ENCODE data around the gene TAF1B.

The TAF1B gene

DNA sequence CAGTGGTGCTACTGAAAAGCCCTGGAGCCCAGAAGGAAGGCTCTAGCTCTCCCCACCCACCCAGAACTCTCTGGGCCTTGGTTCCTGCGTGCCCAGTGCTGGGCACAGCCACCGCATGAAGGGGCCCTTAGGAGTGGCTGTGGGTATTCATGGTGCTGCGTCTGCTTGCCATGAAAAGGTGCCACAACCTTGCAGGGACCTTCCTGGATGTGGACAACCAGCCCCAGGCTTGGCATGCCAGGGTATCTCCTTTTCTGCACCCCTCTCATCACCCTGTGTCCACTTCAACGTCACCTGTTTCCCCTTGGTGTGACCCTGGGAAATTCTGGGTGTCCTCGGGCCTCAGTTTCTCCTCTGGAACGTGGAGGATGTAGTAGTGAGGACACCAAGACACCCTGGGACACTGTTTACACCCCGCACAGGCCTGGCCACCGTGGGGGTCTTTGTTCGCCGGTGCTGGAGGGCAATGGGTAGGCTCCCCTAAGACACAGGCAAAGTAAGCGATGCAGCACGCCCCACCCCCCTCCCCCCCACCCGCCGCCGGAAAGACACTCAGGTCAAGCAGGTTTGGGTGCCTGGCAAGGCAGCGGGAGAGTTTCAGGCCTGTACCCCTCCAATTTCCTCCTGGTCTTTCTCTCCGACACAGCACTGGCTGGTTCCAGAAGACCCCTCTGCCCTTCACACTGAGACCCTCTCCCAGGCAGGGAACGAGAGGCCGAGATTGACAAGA lies 34.8 kb upstream of the TAF1B start:
- no peak for DNase-seq (ENCODE audit: low spot score)

DNA sequence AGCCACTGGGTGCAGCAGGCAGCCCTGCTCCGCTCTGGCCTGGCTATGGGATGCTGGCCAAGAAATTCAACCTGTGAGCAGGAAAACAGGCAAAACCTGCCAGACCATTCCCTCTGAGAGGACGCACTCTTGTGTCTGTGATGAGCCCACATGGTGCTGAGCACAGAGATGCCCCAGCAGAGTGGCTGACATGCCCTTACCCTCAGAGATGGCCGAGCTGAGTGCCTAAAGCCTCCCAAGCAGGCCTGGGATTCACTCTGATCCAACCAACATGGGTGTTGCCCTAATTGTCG lies 34.3 kb upstream of the TAF1B start:
- DNase-seq (ENCODE audit: low spot score) = no peak

DNA sequence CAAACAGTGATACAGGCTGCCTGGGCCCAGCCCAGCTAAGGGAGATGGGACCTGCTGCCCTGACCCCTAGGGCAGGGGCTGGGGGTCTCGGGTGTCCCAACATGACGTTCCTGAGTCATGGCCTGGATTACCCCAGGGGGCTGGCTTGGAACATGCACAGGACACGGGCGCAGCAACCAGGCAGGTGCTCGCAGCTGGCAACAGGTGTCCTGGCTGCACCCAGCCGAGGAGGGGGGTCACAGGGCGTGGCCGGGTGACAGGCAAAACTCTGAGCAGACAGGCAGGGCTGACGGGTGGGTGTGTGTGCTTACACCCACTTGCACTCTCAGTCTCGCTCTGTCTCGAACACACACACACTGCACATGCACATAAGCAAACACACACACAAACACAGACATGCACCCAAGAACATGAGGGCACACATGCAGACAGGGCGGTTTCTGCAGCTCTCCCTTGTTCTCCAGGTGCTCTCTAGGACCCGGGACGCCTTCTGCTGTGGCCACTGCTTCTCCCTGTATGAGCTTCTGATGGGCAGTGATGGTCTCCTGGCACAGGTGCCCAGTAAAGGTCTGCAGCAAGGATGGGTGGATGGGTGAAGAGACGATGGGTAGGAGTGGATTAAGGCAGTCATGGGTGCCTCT lies 33.7 kb upstream of the TAF1B start:
- DNase-seq (ENCODE audit: low spot score) = no peak

DNA sequence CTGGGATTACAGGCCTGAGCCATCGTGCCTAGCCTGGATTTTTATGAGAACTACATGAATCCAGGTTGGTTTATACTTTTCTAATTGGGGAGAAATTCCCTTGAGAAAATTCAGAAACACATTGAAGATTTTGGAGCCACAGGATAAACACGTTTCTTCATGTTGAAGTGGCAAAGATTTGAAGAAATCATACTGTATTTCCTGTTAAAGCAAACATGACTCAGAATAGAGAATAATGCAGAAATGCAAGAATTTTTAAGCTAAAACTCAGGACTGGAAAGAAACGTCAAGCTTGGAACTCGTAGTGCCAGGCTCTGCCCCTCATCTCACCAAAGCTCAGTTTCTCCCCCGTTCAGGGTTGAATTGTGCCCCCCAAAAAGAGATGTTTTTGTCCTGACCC lies 32.1 kb upstream of the TAF1B start:
- DNase-seq (ENCODE audit: low spot score) = no peak

DNA sequence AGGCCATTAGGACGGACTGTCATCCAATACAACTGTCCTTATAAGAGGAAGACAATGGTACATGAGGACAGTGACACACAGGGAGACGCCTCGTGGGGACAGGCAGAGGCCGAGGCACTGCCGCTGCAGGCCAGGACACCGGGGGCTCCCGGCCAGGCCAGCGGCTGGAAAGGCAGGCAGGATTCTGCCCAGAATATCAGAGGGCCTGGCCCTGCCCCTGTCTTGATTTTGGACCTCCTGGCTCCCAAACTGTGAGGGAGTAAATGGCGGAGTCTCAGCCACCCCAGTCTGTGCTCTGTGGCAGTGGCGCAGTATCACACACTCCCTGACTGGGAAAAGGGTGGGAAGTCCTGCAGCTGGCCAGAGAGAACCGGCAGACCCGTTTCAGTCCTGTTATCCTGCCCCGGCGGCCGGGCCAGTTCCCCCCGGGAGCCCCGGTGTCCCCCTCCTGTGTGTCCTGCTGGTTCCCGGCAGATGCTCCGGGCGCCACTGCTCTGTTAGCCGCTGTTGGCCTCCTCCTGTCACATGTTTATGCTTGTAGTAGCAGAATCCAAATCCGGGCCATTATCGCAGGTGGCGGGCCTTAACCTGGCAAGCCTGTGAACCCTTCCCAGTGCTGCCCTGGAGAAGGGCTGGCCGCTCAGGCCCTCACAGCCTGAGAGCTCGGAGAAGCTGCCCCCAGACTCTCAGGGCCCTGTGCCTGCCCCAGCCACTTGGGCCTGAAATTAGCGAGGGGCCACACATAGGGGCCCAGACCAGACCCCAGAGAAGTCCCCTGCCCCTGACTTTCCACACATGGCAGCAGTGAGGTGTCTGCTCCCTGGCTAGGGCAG lies 31.4 kb upstream of the TAF1B start:
- DNase-seq (ENCODE audit: low spot score) = no peak

DNA sequence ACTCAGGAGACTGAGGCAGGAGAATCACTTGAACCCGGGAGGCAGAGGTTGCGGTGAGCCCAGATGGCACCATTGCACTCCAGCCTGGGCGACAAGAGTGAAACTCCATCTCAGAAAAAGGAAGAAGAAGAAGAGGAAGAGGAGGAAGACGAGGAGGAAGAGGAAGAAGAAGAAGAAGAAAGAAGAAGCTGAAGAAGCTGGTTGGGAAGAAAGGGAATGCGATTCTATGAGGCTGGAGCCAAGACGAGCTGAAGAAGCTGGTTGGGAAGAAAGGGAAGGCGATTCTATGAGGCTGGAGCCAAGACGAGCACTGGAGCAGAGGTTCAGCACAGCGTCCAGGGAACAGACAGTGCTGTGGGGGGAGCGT lies 30.3 kb upstream of the TAF1B start:
- no peak for DNase-seq (ENCODE audit: low spot score)

DNA sequence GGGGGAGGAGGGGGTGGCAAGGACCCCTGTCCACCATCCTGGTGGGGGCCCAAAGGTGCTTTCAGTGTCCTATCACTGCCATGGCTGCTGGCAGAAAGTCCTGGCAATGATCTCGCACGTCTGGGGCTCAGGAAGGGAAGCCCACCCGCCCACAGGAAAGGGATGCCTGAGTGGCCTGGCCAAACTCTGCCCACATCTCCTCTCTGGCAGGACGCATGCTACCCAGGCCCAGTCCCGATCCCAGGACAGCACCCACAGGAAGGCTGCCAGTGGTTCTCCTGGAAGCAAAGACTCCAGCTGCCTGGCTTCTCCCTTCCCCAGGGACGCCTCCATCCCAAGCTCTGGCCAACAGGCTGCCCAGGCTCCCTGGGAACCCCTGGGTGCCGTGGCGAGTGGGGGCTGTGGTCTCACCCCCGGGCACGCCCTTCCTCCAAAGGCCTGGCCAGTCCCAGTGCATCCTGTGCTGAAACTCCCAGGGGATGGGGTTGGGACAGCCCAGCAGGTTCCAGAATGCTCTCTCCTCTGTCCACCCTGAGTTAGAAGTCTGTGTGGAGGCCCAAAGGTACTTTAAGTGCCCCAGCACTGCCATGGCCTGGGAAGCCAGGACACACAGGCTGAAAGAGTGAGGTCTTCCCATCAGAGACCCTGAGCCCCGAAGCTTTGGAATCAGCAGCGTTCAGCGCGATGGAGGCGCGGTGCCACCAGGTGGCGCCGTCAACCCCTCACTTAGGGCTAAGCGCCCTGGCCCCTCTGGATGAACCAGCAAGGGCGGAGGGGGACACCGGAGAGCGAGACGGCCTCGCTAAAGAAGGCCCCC lies 29.8 kb upstream of the TAF1B start:
- DNase-seq (ENCODE audit: low spot score) = peak; percentile 61

DNA sequence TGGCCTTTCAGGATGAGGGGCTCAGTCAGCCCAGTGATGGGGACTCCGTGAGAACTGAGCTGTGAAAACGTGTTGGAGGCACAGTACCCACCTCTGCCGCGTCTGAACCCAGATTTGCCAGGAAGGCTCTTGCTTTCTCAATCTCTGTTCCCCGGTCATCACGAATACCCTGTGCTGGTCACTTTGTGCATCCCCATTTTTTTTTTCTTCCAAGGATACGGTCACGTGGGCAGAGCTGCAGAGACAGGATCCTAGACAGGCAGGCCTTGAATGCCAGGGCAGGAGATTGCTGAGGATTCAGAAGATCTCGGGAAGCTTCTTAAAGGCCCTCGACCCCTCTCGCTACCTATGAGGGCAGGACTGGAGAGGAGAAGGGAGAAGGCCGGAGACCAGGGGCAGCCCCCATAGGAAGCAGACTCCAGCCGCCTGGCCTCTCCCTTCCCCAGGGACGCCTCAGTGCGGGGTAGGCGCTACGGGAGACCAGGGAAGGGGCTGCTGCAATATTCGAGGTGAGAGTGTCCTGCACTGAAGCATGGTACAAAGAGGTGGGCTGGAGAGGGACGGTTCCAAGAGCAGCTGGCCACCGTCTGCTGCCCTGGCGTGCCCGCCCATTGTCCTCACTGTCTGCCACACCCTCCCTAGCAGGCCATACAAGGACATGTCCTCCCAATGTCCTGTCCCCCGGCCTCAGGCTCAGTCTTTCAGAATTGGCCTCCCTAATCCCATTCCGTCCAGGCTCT lies 29.0 kb upstream of the TAF1B start:
- DNase-seq (ENCODE audit: low spot score) = no peak

DNA sequence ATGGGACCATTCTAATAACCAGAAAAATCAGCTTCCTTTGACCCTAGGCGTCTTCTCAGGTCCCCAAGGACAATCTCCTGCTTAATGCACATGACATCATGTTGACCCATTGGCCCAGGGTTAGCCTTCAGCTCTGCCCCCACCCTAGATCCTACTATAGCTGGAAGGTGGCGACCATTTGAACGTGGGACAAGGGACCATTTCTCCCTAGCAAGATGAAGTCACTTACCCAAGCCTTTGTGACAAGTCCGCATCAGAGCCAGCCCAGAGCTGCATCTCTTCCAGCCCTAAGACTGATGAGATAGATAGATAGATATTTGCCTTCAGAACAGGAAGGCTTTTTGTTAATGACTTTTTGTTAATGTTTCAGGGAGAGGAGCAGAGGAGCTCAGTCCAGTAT lies 28.2 kb upstream of the TAF1B start:
- DNase-seq (ENCODE audit: low spot score) = no peak

DNA sequence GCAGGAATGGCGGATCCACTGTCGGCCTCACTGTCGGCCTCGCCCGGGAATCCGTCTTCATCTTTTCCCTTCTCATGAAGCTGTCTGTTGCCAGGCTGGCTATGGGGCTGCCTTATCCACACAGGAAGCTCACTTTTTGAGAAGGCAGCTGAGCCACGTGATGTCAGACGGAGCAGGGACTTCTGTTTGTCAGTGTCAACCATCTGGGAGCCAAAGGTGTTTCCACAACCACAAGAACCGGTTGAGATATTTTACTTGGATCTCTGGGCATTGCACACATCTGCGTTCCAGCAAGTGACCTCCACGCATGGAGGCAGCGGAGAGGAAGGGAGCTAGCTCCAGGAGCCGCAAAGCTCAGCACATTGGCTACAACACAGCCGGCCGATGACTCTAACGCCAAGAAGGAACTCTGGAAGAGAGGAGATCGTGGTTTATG lies 27.4 kb upstream of the TAF1B start:
- DNase-seq (ENCODE audit: low spot score) = no peak

DNA sequence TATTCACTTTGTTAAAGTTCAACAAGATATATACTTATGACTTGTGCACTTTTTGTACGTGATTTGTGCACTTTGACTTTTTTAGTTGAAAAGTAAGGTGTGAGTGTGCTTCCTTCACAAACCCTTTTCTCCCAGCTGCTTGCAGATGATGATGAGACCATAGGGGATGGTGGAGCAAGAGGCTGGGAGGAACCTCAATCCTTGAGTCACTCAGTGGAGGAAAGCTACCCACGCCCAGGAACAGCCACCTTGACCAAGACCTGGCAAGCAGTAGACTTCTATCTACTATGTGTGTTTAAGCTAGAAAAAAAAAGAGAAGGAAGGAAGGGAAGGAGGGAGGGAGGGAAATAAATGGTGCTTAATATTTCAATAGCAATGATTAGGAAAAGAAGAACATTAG lies 25.2 kb upstream of the TAF1B start:
- no peak for DNase-seq (ENCODE audit: low spot score)

DNA sequence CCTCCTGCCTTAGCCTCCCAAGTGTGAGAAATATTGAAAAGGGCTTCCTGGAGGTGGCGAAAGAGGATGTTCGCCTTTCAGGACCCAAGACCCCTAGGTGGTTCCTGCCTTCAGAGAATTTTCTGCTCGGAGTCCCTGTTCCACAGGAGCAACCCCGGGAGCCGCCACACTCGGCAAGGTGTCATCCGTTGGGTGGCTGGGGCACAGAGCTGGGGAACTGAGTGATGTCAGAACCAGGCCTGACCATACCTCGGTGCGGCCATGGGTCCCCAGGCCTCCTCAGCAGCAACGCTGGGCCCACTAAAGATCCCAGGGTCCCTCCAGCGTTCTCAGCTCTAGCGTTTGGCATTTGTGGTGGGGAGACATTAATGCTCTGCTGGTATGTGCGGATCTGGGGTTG lies 23.7 kb upstream of the TAF1B start:
- no peak for DNase-seq (ENCODE audit: low spot score)

DNA sequence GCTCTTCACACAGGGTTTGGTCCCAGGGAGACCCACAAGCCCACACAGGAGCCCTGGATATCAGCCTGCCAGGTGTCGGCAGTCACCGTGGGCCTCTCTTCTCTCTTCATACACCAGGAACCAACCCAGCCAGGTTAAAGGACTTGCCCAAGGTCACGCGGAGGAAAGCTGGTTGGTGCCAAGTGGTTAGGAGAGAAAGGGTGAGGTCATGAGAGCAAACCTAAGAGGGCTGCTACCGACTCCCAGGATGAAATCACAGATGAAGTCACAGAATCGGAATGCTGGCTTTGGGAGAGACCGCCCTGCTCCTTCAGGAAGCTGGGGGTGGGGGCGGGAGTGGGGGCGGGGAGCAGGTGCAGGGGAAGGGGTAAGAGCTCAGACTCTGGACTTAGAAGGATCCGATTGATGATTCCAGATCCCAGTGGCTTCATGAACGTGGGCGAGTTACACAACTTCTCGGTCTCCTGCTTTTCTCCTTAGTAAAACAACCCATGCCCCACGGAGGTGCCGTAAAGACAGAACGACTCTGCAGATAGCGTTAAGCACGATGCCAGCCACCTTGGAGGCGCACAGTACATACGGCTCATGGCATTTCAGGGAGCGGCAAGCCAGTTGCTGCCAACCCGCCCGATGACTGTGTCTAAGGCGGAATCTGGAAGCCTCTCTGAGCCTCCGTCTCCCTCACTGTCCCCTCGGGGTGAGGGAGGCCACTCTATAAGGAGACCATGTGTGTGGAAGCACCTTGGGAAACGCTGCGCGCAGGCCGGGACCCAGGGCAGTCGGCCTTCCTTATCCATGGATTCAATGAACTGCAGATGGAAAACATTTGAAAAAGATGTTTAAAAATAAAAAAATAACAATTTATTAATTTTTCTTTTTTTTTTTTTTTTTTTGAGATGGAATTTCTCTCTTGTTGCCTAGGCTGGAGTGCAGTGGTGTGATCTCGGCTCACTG lies 23.0 kb upstream of the TAF1B start:
- no peak for DNase-seq (ENCODE audit: low spot score)

DNA sequence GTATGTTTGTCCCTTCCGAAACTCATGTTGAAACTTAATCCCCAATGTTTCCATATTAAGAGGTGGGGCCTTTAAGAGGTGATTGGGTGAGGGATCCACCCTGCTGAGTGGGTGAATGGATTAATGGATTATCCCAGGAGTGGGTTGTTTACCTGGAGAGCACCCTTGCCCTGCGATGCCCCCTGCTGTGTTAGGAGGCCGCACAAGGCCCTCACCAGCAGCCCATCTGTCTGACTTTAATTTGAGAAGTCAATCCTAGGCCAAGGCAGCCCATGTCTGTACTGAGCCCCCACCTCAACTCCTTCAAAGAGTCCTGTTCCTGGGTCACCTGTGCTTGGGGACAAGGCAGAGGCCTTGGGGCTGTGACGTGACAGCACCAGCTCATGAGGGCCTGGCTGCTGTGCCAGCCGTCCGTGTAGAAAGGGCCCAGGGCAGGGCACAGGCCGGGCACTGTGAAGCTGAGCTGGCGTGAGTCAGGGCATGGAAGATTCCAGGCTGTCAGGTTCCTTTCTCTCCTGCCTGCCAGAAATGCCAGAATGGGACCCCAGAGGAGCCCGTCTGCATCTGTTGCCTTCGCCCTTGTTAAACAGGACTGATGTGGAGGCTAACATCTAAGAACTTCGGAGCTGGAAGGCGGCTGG lies 21.3 kb upstream of the TAF1B start:
- no peak for DNase-seq (ENCODE audit: low spot score)

DNA sequence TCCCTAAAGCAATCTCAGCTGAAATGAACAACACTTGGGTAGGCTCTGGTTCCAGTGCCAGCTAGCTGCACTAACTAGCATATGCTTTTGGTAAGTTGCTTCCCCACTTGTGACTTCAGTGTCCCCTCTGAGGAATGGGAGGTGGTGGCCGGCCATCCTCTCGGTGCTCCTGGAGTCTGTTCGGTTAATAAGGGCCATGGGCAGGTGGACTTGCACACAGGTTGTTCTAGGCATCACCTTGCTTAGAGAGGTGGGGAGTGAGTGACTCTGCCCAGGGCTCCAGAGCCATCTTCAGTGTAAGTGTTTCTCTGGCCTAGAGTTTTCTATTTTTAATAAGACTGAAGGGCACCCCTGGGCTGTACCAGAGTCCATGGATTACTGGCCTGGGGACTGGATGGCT lies 18.8 kb upstream of the TAF1B start:
- no peak for DNase-seq (ENCODE audit: low spot score)

DNA sequence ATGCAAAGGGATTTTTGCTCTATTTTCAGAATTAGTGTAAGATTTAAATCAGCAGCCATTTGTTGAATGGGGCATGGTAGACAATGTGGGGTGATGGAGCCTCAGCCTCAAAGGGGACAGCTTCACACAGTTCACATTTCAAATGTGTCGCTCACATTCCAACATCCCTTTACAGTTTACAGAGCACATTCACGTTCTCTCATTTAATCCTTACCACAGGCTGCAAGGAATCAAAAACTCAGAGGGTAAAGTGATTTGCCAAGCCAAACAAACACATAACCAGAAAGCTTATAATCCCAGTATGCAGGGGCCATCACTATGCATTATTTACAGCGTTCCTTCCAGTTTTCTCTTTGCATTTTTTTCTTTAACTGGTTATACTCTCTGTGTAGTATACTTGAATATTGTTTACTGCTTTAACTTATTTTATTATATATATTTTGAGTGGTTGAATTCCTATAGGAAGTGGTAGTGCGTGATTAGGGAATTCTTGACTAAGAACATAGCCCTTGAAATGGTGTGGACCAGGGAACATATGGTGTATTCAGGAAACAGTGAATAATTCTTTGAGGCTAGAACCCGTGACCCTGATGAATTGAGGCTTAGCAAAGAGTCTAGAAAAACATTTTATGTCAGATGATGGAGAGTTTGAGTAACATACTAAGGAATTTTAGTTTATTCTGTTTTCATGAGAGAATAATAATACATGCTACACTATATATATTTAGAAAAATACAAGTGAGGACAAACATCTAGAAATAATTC lies 18.1 kb upstream of the TAF1B start:
- no peak for DNase-seq (ENCODE audit: low spot score)

DNA sequence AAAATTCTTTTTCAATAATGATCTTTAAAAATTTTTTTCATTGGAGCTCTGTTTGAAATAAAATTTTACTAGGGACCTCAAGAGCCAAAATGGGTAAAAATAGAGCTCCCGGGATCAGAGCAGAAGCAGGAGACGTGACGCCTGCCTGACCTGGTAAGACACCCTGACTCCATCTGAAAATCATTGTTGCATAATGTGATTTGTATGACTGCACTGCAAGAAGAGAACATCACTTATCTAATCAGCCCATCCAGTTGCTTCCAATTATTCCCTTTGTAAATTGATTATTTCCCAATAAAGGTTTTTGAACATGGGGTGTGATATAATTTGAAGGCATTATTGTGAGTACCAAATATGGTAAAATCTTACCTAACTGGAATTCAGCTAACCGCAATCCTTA lies 17.1 kb upstream of the TAF1B start:
- DNase-seq (ENCODE audit: low spot score) = no peak

DNA sequence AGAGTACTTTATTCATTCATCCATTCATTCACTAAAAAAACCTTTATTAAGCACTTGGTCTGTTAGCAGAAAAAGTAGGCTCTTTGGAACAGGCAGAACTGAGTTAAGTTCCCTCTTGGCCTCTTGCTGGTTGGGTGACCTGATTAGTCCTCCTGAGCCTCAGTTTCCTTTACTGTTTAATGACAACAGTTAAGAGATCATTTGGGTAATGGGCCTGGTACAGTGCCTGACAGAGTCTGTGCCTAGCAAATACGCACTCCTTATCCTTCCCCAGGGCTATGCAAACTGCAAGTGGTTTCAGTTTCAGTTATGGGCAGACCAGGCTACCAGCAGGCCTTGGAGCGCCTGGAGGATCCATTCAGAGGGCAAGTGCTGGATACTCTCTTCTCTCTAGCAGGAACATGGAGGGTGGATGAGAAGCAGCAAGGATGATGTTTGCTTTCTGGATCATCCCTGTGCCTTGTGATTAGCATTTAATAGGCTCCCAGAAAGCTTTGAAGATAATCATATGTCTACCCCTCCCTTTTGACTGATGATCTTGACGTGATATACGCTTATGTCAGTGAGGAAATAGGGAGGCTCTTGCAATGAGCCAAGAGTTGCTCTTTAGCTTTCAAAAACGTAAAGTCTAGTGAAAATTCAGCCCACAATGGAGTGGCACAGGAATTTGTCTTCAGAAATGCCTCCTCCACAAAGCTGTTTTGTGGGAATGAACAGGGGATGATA lies 12.4 kb upstream of the TAF1B start:
- DNase-seq (ENCODE audit: low spot score) = peak; percentile 3

DNA sequence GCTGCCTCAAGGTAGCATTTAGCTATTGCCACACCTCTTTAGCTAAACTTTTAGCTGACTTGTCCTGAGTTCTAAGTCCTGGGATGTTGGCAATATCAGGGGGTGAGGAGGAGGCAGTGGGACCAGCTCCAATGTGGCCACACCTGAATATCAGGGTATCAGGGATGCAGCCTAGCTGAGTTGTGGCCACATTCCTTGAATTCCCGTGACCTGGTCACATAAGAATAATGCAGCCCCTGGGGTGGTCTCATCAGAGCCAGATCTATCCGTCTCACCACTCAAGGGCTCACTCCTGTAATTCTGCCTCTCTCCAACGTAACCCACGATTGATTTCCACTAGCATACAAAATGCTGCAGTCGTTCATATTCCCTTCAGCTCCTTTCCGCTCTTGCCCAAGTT lies 11.6 kb upstream of the TAF1B start:
- no peak for DNase-seq (ENCODE audit: low spot score)

All from CD4-positive, alpha-beta T cell treated with Interleukin-15 for 4 hours (primary cell).